Mononuclear cell (primary cell): Measurements from ENCODE around the gene HDAC4. TPM values are rescaled to one million over a fixed set of nuclear protein-coding genes. Genes with fewer than 3 reads are reported as not detected.

Experiments used
- H3K27me3 ChIP-seq: 2 replicates; pipeline ENCODE4 v1.6.0; 2011; ENCODE audit warnings: low read length, control low read depth; ENCODE audit not compliant: insufficient read depth
- H3K4me1 ChIP-seq: 2 replicates; pipeline ENCODE4 v1.5.1; 2011; ENCODE audit warnings: mild to moderate bottlenecking, low read length, control low read depth; ENCODE audit not compliant: insufficient read depth
- H3K4me3 ChIP-seq: 2 replicates; pipeline ENCODE4 v1.5.1; 2011; ENCODE audit warnings: mild to moderate bottlenecking, low read length, moderate library complexity
- H3K9me3 ChIP-seq: 2 replicates; pipeline ENCODE4 v1.5.1; 2011; ENCODE audit warnings: low read depth, mild to moderate bottlenecking, control low read depth, low read length
- total RNA-seq: library from RNA; depleted of rRNA; stranded (reverse); fragments of >200 nt; gene quantifications from one replicate; pipeline ENCODE4 v1.2.3, GENCODE V29; 2012

Gene HDAC4
- total RNA-seq, 1 donor, result 27.7 TPM

DNA sequence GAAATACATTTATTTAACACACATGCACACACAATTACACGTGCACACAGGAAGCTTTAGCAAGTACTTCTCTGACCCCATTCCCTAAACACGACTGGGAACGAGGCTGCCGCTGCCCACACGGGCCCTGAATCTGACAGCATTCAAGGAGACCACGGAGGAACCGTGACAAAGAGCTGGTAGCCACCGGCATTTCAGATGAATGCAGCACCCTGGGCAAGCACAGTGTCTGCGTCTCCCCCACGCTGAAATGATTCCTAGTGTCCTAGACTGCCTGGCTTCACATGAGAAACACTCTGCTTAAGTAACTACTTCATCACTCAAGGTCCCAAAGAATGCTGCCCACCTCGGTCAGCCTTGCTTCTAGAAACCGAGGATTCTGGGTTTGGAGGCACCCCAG lies 95.0 kb downstream of the HDAC4 start:
- no peaks in the 10 kb centered on the region for H3K27me3 ChIP-seq
- no peak overlapping the region for H3K4me3 ChIP-seq
- peaks cover 26% of the 10 kb centered on the region for H3K4me1 ChIP-seq
- H3K9me3 ChIP-seq, result no peaks in the 10 kb centered on the region

DNA sequence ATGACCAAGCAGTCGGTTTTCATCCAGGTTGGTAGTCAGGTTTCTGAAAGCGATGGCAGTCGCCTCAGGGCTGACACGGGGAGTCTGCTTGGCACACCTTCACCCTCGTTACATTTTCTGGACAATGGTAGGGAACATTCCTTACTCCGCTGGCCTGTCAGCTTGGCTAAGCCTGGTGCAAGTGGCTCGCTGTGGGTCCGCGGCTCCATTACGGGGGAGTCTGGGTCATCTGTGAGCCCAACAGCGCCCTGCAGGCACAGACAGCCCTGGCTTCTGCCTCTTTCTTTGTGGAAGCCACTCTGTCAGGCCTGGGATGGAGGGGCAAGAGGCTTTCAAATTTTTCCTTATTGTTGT lies 95.6 kb downstream of the HDAC4 start:
- H3K9me3 ChIP-seq, result no peaks in the 10 kb centered on the region
- H3K27me3 ChIP-seq, result no peaks in the 10 kb centered on the region
- H3K4me3 ChIP-seq, result no peak overlapping the region
- H3K4me1 ChIP-seq, result peaks cover 26% of the 10 kb centered on the region

DNA sequence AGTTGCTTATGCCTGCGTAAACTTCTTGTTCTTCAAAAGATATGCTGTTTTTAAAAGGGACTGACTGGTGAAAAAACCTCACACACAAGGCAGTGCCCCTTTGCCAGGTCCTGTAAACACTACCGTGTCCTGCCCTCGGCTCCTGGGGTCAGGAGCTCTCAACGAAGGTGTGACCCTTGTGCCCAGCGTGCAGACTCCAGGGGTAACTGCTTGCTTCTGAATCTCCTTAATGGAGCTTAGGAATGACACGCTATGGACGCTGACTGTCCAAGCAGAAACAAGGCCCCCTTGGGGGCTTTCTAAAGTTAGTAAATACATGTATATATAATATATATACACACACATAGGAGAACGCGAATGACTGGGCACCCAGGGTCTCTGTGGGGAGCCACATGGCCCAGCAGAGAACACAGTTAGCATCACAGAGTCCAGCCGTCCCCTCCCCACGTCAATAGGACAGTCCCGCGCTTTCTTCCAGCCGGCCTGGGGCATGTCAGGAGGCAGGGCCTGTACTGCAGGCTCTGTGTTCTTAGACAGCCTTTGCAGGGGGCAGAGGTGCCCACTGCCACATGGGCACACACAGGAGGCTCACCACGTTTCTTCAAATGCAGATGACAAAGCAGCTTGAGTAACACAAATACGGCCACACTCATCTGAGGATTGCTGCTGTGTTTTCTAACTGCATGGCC lies 96.1 kb downstream of the HDAC4 start:
- H3K4me3 ChIP-seq, result no peak overlapping the region
- H3K4me1 ChIP-seq, result peaks cover 25% of the 10 kb centered on the region

DNA sequence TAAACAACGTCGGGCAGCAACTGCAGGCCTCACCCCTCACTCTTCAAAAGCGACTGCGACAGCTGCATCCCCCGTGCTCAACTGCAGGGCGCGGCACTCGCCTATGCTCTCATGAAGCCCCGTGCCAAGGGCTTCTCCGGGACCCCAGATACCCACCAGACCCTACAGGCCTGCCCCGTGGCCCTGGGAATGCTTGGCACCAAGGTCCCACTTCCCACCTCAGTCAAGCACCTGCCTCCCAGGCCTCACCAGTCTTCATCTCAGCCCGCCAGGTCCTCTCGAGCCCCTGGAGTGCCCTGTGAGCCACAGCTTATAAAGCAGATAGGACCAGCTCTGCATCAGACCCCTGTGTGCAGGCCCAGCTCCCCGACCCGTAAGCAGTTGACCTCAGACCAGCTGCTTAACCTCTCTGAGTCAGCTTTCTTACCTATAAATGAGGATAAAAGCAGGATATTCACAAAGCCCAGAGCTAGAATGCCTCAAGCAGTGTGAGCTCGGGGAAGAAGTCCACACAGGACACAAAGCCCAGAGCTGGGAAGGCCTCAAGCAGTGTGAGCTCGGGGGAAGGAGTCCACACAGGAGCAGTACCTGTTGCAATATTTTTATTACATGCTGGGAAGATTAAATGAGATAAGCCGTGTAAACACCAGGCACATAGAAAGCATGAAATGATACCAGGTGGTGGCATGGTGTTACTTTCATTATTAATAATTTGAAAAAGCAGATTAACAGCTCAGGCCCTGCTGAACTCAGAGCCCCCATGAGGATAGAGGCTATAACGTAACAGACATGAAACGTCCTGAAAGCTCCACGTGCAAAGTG lies 96.9 kb downstream of the HDAC4 start:
- no peaks in the 10 kb centered on the region for H3K27me3 ChIP-seq
- no peak overlapping the region for H3K4me3 ChIP-seq
- no peaks in the 10 kb centered on the region for H3K9me3 ChIP-seq
- H3K4me1 ChIP-seq, result peaks cover 19% of the 10 kb centered on the region

More for the DNA sequence above, 96.1 kb downstream of the HDAC4 start:
- H3K27me3 ChIP-seq, result no peaks in the 10 kb centered on the region
- no peaks in the 10 kb centered on the region for H3K9me3 ChIP-seq

DNA sequence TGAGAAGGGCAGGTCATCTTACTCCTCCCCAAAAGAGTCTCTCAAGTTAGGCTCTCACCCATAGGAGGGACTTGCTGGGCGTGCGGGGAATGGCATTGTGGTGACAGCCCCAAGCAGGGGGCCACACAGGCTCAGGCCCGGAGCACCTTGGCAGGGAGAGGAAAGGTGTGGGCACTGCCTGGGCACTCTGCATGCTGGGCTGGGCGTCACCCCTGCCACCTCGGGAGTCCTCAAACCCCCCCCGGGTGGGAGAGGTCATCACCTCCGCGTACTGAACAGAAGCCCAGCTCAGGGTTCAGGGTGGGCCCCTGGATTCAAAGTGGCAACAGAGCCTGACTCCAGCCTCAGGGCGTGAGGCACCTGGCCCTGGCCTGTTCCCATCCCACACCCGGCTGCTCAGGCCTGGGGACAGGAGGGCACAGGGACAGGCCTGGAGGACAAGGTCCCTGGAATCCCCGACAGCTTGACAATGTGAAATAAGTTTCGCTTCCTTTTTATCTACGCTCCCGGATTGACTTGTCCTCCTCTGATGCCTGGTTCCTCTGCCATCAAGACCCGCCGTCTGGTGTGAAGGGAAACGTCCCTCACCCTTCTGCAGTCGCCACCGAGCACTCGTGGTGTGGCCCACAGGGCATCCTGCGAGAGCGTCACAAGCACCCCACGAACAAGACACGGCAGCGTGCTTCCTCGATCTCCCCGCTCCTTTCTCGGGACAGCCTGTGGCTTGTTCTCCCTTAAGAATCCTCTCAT lies 97.8 kb downstream of the HDAC4 start:
- H3K4me1 ChIP-seq, result peaks cover 27% of the 10 kb centered on the region
- H3K9me3 ChIP-seq, result no peaks in the 10 kb centered on the region
- H3K4me3 ChIP-seq, result no peak overlapping the region
- H3K27me3 ChIP-seq, result no peaks in the 10 kb centered on the region

DNA sequence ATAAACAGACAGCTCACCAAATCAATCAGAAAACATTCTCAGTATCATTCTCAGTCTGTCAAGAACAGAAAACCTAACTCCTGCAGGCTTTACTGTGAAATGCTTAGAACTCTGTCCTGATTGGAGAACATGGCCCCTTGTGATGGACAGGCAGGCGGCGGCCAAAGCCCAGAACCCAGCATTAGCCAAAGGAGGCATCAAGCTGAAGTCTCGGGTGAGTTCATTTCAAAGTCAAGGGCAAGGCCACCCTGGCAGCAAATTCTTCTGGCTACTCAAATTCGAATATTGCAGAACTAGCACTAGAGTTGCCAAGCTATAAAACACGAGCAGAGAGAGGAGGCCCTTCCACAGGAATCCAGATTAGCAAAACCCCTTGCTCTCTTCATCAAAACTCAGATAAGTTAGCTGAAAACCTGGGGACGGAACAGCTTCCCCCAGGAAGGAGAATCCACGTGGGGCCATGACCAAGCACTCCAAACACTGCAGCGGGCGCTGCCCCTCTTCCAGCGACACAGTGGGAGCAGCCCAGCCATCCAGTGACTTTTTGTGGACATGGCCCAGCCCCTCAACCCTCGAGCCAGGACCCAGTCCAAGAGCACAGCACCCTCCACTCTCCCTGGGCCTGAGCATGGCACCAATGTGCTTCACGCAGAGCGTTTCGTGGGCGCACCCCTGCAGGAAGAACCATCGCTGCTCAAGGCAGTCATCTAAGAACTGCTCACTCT lies 98.6 kb downstream of the HDAC4 start:
- no peak overlapping the region for H3K4me3 ChIP-seq

DNA sequence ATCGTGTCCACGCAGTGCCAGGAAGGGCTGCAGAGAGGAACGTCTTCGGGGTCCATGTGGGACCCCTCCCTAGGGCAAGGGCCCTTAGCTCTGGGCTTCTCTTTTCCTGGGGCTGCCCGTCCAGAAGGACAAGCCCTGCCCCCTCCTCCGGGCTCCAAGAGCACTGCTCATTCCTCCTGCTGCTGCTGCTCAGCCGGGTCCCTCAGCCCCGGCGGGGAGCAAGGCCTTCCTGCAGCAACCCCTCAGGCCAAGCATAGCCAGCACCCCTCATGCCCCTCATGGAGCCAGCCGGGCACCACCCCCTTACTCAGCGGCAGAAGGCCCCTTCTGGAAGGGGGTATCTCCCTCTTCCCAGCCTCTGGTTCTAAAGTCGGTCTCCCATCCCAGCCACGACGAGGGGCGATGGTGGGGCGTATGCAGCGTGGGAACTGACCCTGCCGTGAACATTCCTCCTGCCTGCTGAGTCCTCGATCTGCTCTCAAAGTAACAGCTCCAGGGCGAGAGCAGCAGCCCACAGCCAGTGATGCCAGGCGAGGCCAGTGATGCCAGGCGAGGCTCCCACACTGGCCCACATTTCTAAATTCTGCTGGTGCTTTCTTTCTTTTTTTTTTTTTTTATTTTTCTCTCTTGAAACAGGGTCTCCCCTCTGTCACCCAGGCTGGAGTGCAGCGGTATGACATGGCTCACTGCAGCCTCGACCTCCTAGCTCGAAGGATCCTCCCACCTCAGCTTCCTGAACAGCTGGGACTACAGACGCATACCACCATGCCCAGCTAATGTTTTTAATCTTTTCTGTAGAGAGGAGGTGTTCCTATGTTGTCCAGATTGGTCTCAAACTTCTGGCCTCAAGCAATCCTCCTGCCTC lies 99.7 kb downstream of the HDAC4 start:
- H3K27me3 ChIP-seq, result no peaks in the 10 kb centered on the region
- H3K9me3 ChIP-seq, result no peaks in the 10 kb centered on the region
- peaks cover 42% of the 10 kb centered on the region for H3K4me1 ChIP-seq
- no peak overlapping the region for H3K4me3 ChIP-seq

More for the DNA sequence above, 98.6 kb downstream of the HDAC4 start:
- Histone ChIP-seq H3K27me3 (no peaks in the 10 kb centered on the region), H3K4me1 (peaks cover 34% of the 10 kb centered on the region), H3K9me3 (no peaks in the 10 kb centered on the region)

DNA sequence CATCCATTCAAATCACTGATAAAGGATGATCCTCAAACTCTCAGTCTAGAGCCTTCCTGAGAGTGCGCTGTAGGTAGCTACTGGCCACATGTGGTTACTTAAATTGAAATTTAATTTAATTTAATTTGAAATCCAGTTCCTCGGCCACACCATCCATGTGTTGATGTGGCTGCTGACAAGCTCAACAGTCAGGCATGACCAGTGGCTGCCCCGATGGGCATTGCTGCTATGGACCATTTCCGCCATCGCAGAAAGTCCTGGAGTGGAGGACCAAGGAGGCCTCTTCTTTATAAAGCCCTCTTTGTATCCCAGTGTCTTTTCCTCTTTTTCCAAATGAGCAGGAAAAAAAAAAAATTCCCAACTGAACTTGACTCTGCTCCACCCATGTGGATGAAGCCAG lies 100.6 kb downstream of the HDAC4 start:
- no peak overlapping the region for H3K4me3 ChIP-seq
- no peaks in the 10 kb centered on the region for H3K9me3 ChIP-seq
- peaks cover 47% of the 10 kb centered on the region for H3K4me1 ChIP-seq
- H3K27me3 ChIP-seq, result no peaks in the 10 kb centered on the region

DNA sequence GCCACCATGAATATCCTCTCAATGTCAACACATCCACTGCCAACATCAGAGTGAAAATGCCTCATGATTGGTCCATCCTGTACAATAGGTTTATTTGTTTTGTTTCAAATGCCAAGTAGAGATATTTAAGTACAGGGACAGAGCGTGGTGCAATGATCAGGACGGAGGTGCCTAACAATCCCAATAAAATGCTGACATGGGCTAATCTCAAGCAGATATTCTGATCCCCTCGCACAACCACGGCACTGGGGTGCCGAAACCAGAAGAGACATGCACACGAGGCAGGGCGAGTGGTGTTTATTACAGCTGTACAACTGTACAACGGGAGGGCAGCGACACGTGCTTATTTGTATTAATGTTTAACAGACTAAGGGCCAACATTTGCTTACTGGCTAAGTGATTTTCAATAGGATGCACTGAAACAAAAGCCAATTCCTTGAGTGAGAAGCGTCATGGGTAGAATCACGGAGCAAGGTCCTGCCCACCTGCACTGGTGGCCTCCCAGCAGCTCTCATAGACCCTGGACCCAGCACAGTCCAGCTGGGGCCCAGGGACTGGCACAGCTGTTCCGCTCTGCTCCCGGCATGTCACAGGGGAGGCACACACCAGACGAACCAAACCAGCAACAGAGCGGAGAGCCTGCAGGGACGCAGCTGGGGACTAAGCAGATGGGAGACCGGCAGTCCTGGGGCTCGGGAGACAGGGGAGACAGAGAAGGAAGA lies 101.4 kb downstream of the HDAC4 start:
- H3K9me3 ChIP-seq, result no peaks in the 10 kb centered on the region
- peaks cover 45% of the 10 kb centered on the region for H3K4me1 ChIP-seq
- no peaks in the 10 kb centered on the region for H3K27me3 ChIP-seq
- no peak overlapping the region for H3K4me3 ChIP-seq

DNA sequence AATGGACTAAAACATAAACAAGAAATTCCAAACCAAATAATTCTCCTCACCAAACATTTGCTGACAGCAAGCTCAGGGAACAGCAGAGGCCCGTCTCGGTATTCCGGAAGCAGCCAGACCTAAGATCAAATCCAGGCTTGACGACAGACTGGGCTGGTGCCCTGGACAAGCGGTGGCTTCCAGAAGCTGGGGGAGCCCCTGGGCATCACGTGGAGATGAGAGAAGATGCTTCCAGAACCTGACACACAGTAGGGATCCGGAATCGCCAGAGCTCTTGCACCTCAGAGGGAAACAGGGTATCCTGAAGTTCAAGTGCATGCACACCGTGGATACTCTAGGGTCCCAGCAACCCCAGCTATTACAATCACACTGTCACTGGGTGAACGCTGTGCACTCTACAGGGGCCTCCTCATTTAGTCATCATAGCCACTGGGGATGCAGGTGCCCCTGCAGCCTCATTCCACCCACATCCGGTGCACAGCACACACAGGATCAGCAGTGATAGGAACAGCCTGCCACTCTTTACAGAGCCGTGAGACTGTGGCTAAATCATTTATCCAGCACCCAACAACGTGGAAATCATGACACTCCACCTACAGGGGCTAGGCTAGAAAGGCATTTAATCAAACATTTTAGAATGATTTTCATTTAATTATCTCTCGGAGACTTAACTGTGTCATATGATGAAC lies 102.6 kb downstream of the HDAC4 start:
- Histone ChIP-seq H3K4me3 (no peak overlapping the region), H3K27me3 (no peaks in the 10 kb centered on the region), H3K4me1 (peaks cover 35% of the 10 kb centered on the region), H3K9me3 (no peaks in the 10 kb centered on the region)

DNA sequence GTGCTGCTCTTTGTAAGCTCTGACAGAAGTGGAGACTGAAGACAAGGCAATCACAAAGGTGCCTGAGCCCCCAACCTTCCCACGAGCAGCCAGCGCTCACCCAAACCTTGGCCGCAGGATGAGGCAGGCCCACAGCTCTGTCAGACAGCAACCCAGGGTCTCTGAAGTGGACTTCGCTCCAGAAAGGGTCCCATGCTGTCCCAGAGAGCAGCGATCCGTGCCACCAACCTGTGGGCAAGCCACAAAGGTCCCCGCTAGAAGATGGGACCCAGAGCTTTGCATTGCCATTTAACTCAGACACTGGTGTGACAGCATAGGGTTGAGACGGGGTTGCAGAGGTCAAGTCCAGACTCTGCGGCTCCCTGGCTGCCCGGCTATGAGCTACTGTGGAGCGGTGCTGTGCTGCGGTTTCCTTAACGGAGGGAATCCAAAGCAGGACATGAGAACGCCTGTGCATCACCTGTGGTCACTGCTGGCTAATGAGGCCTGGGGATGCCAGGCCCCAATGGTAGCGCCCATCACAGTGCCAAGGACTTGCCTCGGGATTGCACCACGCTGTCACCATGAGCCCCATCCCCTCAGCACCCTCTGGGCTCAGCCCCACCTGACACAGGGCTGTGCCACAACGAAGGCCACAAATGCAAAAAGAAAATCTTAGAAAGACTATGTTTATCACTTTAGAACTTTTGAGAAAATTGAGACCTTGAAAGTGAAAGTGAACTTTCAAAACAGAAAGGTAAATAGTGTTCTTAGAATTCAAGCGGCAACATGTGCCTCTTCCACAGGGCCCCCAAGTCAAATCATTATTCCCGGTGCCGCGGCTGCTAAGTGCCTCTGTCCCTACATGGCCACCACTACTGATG lies 103.4 kb downstream of the HDAC4 start:
- Histone ChIP-seq H3K9me3 (no peaks in the 10 kb centered on the region), H3K4me1 (peaks cover 28% of the 10 kb centered on the region), H3K4me3 (no peak overlapping the region), H3K27me3 (no peaks in the 10 kb centered on the region)

DNA sequence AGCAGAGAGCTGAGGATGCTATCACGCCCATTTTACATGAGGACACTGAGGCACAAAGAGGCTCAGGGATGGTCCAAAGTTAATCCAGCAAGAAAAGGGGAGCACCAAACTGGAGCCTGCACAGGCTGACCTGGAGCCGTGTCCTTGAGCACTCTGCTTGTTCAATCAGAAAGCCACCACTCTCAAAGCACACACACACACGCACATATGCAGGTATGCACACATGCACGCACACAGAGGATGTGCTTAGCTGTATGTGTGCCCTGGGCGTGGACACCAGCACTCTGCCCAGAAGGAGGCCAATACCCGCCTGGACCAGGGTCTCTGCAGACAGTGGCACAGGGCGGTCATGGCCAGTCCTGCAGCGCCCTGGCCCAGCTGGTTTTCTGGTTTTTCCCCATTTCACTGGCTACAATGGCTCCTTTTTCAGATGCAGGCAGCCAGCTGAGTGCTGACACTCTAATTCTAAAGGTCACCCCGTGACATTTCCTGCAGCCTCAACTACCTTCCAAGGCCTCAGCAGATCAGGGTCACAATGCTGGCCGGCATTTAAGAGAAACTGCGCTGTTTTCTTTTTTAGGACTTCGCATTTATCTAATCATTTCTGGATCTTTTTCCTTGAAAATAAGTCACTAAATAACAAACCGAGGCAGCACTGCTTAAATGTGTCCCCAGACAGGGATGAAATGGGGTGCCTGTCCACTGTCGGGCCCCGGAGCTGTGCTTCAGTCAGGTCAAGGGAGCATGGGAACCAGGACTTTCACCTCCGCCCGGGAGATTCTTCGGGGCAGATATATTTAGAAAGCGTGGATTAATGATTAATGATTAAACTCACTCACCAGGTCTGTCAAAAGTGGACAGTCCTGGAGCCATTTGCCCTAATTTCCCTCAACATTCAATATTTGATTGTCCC lies 104.5 kb downstream of the HDAC4 start:
- no peaks in the 10 kb centered on the region for H3K27me3 ChIP-seq
- H3K9me3 ChIP-seq, result no peaks in the 10 kb centered on the region
- no peak overlapping the region for H3K4me3 ChIP-seq
- peaks cover 28% of the 10 kb centered on the region for H3K4me1 ChIP-seq
